Daoy (cell line): ENCODE results near the gene FIGNL1. TPM values are rescaled to one million over a fixed set of nuclear protein-coding genes. Genes with fewer than 3 reads are reported as not detected.
"Not testable (repeated sequence)": the region's sequence is repeated elsewhere in the genome, so short reads cannot be mapped to it uniquely, and the experiment has no call there.

Source experiments
- DNase-seq: peaks from one replicate; pipeline ENCODE4 v3.0.0-alpha.2; 2015; ENCODE audit warnings: low read depth
- total RNA-seq: library from RNA; depleted of rRNA; stranded (reverse); fragments of >200 nt; shearing (Covaris generic); gene quantifications from 2 replicates; pipeline ENCODE4 v1.2.3, GENCODE V29; 2014

Gene FIGNL1
- total RNA-seq, 1 experiment from 2014 or later = 66.0 TPM

- DNase-seq = no peak
Measured at GRCh38 chr7:50471970-50472369, 21.8 kb upstream of the FIGNL1 start.

- no peak for DNase-seq
Measured at GRCh38 chr7:50470250-50471163, 20.4 kb upstream of the FIGNL1 start.

GRCh38 chr7:50469181-50469580 is 19.0 kb upstream of the FIGNL1 start:
- DNase-seq = no peak

- peak; percentile 92 for DNase-seq
Measured at GRCh38 chr7:50467817-50468610, 17.9 kb upstream of the FIGNL1 start.

GRCh38 chr7:50466815-50467585 is 16.9 kb upstream of the FIGNL1 start:
- no peak for DNase-seq

GRCh38 chr7:50463035-50463434 is 12.9 kb upstream of the FIGNL1 start:
- DNase-seq = no peak

- no peak for DNase-seq
Measured at GRCh38 chr7:50462361-50462760, 12.2 kb upstream of the FIGNL1 start.

- DNase-seq = no peak
Measured at GRCh38 chr7:50461695-50462094, 11.5 kb upstream of the FIGNL1 start.

- not testable (repeated sequence) for DNase-seq
Measured at GRCh38 chr7:50459183-50459582, 9.0 kb upstream of the FIGNL1 start.

GRCh38 chr7:50458651-50459050 is 8.5 kb upstream of the FIGNL1 start:
- not testable (repeated sequence) for DNase-seq

- no peak for DNase-seq
Measured at GRCh38 chr7:50456371-50457123, 6.4 kb upstream of the FIGNL1 start.

- DNase-seq = no peak
Measured at GRCh38 chr7:50455658-50456057, 5.5 kb upstream of the FIGNL1 start.

- no peak for DNase-seq
Measured at GRCh38 chr7:50454968-50455367, 4.8 kb upstream of the FIGNL1 start.

GRCh38 chr7:50450590-50451032 is 461 bp upstream of the FIGNL1 start:
- no peak for DNase-seq

- no peak for DNase-seq
Measured at GRCh38 chr7:50449501-50449880, 659 bp downstream of the FIGNL1 start.

GRCh38 chr7:50448823-50449222 is 1.3 kb downstream of the FIGNL1 start:
- DNase-seq = no peak

GRCh38 chr7:50446542-50446960 is 3.6 kb downstream of the FIGNL1 start:
- DNase-seq = peak; percentile 95

GRCh38 chr7:50436133-50436806 is 13.9 kb downstream of the FIGNL1 start:
- peak; percentile 94 for DNase-seq

GRCh38 chr7:50431722-50432305 is 18.3 kb downstream of the FIGNL1 start:
- no peak for DNase-seq

GRCh38 chr7:50431316-50431715 is 18.8 kb downstream of the FIGNL1 start:
- no peak for DNase-seq
